Activated CD4-positive, alpha-beta T cell treated with anti-CD3 and anti-CD28 coated beads, Interleukin-2, amount 50 U/mL, for 1 hour (primary cell): Measurements from ENCODE around the gene COIL.
"Not testable (repeated sequence)": the region's sequence is repeated elsewhere in the genome, so short reads cannot be mapped to it uniquely, and the experiment has no call there.

Experiments used
- DNase-seq: peaks from one replicate; pipeline ENCODE4 v3.0.0-alpha.2; 2020

Gene COIL

GRCh38 chr17:56977673-56978395, 17.0 kb upstream of the COIL start, which contains the start of gene SCPEP1:
Gene SCPEP1 (plus strand): TSS chr17:56978131. CDS start chr17:56978160, 29 bp downstream.
- DNase-seq, result peak; percentile 77

- no peak for DNase-seq
Measured at GRCh38 chr17:56976941-56977608, 16.2 kb upstream of the COIL start.

DNA sequence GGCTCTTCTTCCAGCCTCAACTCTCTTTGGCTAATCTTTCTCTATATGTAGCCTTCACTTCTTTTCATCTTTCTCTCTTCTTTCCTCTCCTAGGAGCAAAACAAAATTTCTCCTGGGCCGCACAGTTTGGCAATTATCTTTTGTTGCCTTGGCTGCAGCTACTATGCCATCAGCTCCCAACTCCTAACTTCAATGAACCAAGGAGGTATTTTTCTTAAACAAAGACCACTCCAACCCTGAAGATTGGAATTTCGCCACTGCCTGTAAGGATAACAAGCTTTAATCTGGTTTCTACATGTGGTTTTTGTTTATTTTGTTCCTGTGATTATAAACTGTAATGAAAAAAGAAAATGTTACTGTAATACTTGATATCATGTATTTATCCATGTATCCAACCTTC, 14.8 kb upstream of the COIL start:
- no peak for DNase-seq

GRCh38 chr17:56974055-56974454, 13.2 kb upstream of the COIL start:
- no peak for DNase-seq

DNA sequence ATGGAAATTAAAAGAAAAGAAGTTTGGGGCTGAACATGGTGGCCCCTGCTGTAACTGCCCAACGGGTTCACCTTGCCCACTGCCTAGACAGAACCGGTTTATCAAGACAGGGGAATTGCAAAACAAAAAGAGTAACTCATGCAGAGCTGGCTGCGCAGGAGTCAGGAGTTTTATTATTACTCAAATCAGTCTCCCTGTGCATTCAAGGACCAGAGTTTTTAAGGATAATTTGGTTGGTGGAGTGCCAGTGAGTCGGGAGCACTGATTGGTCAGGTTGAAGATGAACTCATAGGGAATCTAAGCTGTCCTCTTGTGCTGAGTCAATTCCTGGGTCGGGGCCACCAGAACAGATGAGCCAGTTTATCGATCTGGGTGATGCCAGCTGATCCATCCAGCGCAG, 12.7 kb upstream of the COIL start:
- no peak for DNase-seq

DNA sequence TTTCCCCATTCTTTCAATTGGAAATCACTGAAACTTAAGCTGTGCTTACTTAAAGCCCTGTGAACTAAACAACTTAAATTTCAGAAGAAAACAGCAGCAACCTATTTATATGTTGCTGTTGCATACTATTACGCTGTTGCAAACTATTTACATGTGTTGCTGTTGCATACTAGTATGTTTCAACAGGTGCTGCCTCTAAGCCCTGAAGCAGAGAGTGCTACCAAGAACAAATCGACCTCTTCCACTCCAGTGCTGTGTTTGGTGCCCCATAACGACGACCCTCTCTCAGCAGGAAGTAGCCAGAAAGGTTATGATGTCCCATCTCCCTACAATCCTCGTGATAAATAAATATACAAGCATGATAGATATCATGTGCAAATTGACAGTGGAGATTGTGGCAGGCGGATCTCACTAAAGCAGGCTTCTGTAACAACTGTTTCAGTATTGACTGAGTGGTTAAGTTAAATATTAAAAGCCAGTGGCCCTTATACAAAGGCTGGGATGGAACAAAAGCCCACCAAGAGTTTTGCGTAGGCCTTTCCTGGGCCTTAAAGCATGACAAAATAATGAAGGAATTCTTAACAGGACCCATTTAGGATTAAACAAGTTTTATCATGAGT, 11.4 kb upstream of the COIL start:
- no peak for DNase-seq

GRCh38 chr17:56970974-56971373, 10.1 kb upstream of the COIL start:
- no peak for DNase-seq

DNA sequence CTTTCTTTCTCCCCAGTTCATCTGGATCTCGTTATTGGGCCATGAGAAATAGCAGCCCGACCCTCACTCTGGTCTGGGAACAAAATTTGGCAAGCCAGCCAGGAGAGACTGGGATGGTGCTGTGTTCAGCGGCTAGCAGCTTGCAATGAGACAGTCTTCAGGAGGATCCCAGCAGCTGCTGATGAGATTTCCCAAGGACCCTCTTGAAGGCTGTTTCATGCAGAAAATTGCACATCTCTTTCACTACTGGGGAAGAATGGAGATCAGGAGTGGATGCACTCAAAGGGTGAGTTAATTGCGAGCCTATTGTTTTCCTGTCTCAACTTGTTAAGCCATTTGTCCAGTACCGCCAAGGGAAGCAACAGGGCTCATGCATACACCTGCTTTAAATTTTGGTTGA, 5.5 kb upstream of the COIL start:
- no peak for DNase-seq

GRCh38 chr17:56965681-56966080, 4.8 kb upstream of the COIL start:
- DNase-seq, result not testable (repeated sequence)

DNA sequence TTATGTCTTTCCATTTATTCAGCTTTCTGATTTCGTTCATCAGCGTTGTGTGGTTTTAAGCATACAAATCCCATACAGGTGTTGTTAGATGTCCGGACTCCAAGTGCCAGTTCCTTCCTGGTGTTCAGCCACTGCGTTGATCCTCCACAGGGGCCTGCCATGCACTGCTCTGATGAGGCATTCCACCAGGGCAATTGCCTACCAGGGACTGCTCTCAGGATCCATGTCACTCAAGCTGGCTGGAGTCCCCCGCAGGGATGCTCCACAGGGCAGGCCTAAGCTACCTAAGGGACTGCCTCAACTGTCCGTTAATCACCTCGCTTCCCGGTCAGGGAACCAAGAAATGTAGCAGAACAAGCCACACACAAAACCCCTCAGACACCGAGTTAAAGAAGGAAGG, 4.4 kb upstream of the COIL start:
- DNase-seq, result not testable (repeated sequence)

GRCh38 chr17:56956992-56957391, 3.9 kb downstream of the COIL start:
- DNase-seq, result no peak

- DNase-seq, result no peak
Measured at GRCh38 chr17:56949595-56949994, 11.3 kb downstream of the COIL start.

- no peak for DNase-seq
Measured at GRCh38 chr17:56948491-56948890, 12.4 kb downstream of the COIL start.

DNA sequence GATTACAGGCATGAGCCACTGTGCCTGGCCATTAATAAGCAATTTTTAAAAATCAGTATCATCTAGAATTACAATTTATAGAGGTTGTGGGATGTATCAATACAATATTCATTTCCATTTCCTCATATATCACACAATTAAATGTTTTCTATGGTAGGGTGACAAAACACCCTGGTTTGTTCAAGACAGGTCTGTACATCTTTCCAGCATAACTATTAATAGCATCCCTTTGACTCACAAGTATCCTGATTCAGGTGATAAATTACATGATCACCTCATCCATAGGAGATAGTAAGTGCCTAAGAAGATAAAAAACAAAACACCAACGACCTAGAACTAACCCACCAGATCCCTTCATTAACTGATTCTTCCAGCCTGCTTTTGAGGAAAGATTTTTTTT, 13.1 kb downstream of the COIL start:
- DNase-seq, result no peak

DNA sequence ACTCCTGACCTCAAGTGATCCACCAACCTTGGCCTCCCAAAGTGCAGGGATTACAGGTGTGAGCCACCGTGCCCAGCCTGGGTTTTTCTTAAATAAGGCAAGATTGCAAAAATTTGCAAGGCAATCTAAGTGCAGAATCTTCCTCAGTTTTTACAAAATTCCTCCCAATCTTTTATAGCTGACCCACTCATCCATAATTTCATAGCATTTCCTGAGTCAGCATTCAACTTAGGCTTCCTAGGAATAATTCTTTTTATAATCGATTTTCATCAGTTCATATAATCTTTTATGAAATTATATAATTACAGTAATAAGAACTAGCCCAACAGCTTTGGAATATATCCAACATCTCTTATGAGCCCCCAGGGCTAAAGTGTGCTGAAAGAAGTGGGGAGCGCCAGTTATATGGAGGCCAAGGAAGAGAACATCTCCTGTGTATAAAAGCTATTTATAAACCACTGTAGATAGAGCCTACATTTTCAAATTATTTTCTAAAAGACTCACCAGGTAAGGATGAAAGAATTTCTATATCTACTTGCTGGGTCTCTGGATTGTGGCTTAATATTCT, 14.8 kb downstream of the COIL start:
- no peak for DNase-seq

- DNase-seq, result no peak
Measured at GRCh38 chr17:56943505-56944125, 17.2 kb downstream of the COIL start.

- no peak for DNase-seq
Measured at GRCh38 chr17:56939869-56940484, 20.9 kb downstream of the COIL start.

GRCh38 chr17:56938206-56938605, 22.6 kb downstream of the COIL start:
- DNase-seq, result not testable (repeated sequence)

- no peak for DNase-seq
Measured at GRCh38 chr17:56937687-56938086, 23.2 kb downstream of the COIL start.

- DNase-seq, result no peak
Measured at GRCh38 chr17:56936697-56937322, 24.0 kb downstream of the COIL start.

DNA sequence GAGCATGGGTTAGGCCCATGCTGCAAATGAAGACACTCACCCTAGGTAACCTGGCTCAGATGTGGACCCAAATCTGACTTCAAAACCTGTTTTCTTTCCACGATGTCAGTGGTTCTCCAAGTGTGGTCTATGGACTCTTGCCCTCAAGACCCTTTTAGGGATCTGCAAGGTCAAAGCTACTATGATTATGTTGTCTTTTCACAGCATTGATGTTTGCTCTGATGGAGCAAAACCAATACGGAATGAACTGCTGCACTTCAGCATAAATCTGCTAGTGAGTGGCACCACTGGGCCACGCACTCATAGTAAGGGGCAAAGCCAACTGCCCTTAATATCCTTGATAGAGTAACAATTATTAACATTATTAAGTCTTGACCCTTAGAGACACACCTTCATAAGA, 25.4 kb downstream of the COIL start:
- DNase-seq, result no peak

DNA sequence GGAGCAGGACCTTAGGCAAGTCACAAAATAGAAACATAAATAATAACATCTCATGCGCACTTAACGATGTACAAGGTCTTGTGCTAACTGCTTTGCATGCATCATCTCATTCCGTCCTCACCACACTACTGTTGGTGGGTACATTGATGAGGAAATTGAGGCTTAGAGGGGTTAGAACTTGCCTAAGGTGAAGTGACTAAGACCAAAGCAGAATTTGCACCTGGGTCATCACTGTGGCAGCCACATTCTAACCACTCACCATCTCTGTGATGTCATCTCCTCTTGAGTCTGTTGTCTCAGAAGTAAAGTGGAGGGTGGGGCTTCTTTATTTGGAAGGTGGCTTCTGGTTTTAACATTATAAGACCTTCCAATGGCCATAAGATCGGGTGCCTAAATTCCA, 26.6 kb downstream of the COIL start:
- DNase-seq, result no peak
